ENCODE results near the gene GBX2. TPM values are rescaled to one million over a fixed set of nuclear protein-coding genes. Genes with fewer than 3 reads are reported as not detected.

GBX2 gene
- total and polyA plus RNA-seq, 10 of the 15 experiments (the other 5 are each of a cell fraction or from before 2014, with no cell fraction given) = not detected

DNA sequence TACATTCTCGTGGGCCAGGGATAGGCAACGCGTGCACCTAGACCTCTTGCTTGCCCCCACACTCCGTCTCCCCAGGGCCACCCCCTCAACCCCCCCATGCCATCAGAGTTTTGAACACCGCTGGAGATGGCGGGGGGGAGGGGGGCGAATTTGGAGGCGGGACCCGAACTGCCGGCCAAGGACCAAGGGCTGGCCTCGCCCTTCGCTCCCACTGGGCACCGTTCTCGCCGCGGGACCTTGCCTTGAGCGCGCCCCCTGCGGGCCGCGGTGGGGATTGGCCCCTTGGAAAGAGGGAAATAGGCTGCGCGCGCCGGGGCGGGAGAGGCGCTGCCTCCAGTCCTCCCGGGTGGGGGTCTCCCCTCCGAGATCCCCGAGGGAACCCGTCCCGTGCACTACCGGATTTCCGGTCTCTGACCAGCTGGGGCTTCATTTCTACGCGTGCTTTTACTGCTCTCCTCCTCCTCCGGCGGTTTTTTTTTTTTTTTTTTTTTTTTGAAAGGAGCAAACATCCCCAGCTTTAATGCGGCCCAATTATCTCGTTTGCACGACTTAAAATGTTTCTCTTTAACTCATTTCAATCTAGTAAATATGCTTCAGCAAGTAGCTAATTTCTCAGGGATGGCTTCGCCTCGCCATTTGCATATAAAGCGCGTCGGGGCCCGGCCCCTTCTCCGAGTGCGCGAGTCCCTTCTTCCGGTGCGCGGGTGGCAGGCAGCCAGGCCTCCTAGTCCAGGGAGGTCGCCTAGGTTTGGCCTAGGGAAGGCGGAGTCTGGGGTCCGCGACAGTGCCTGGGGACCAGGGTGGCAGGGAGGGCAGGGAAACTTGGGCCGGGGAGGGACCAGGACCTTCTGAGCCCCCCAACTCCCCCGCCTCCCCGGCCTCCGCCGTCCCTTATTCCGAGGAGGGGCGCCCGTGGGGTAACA lies 10.0 kb upstream of the GBX2 start:
- Histone ChIP-seq H3K27me3 (replicated peaks in 1 of 2; ENCODE audit: control insufficient read depth in 2 of 2, insufficient read depth in 2 of 2, low read length in 1 of 2) (peaks cover 0 to 4% of the 10 kb centered on the region in 2 experiments; a peak in 3 of 4 replicates), H3K4me2 (ENCODE audit: control insufficient read depth, insufficient read depth) (no peak overlapping the region), H2AFZ (ENCODE audit: control insufficient read depth, low read depth, low read length) (no peak overlapping the region), H3K79me2 (ENCODE audit: control insufficient read depth, insufficient read depth, low read length) (no peaks in the 10 kb centered on the region), H3K9ac (ENCODE audit: control insufficient read depth, insufficient read depth, low read length) (no peak overlapping the region), H3K4me1 (ENCODE audit: control insufficient read depth, insufficient read depth, low read length) (no peaks in the 10 kb centered on the region), H3K4me3 (no peak overlapping the region), H4K20me1 (ENCODE audit: control insufficient read depth, insufficient read depth) (no peaks in the 10 kb centered on the region), H3K27ac (ENCODE audit: control insufficient read depth, insufficient read depth) (no peak overlapping the region), H3K9me3 (replicated peaks; ENCODE audit: control insufficient read depth, insufficient read depth, low read length) (no peaks in the 10 kb centered on the region), H3K36me3 (ENCODE audit: control insufficient read depth in 2 of 2, insufficient read depth in 2 of 2, low read length in 1 of 2) (no peaks in the 10 kb centered on the region)
- ChIA-PET SMC1A (ENCODE audit: uncharacterized antibody, unreplicated experiment) (no interaction called here), POLR2A (no interaction called here), CTCF (interaction anchor here (0.6 to 6.0 kb wide), 5 partner anchors 389 to 1298 kb away, joined by 3 to 84 read pairs (median 3); no protein-coding TSS in a partner anchor), RAD21 (ENCODE audit: unreplicated experiment) (no interaction called here)
- intact Hi-C loops (cut with micrococcal nuclease; ENCODE audit: unreplicated experiment) (no loop called here), in situ Hi-C loops (cut with MboI) (no loop called here)
- FAIRE-seq (no peak), DNase-seq (ENCODE audit: low read depth, low spot score) (no peak), ATAC-seq (no peak)
- 29% methylated on average over 56 of the region's 65 CpGs for WGBS (ENCODE audit: insufficient coverage, insufficient replicate concordance, low lambda C conversion rate, missing lambda C conversion rate)
- no TSS peak for BruUV-seq (replicated peaks)
- TF ChIP-seq, protein P1, sequence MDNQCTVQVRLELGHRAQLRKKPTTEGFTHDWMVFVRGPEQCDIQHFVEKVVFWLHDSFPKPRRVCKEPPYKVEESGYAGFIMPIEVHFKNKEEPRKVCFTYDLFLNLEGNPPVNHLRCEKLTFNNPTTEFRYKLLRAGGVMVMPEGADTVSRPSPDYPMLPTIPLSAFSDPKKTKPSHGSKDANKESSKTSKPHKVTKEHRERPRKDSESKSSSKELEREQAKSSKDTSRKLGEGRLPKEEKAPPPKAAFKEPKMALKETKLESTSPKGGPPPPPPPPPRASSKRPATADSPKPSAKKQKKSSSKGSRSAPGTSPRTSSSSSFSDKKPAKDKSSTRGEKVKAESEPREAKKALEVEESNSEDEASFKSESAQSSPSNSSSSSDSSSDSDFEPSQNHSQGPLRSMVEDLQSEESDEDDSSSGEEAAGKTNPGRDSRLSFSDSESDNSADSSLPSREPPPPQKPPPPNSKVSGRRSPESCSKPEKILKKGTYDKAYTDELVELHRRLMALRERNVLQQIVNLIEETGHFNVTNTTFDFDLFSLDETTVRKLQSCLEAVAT (IDR thresholded peaks at IDR 0.05) = no peak
- TF ChIP-seq, protein P2, sequence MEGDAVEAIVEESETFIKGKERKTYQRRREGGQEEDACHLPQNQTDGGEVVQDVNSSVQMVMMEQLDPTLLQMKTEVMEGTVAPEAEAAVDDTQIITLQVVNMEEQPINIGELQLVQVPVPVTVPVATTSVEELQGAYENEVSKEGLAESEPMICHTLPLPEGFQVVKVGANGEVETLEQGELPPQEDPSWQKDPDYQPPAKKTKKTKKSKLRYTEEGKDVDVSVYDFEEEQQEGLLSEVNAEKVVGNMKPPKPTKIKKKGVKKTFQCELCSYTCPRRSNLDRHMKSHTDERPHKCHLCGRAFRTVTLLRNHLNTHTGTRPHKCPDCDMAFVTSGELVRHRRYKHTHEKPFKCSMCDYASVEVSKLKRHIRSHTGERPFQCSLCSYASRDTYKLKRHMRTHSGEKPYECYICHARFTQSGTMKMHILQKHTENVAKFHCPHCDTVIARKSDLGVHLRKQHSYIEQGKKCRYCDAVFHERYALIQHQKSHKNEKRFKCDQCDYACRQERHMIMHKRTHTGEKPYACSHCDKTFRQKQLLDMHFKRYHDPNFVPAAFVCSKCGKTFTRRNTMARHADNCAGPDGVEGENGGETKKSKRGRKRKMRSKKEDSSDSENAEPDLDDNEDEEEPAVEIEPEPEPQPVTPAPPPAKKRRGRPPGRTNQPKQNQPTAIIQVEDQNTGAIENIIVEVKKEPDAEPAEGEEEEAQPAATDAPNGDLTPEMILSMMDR (IDR thresholded peaks at IDR 0.05 in 2 of 3, conservative IDR thresholded peaks at IDR 0.05 in 1 of 3; ENCODE audit: control insufficient read depth in 2 of 3, extremely low read depth in 1 of 3, insufficient read depth in 1 of 3, low read depth in 3 of 3, low read length in 3 of 3) = peak; percentile 13 to 45 (median 35); a peak in 4 of 6 replicates

Measured in GM12878 (cell line).